Memory B cell (primary cell): ENCODE results near the gene YY1.
A peak's percentile ranks its signal among the peaks of the same experiment; 100 is the strongest.
"Not testable (repeated sequence)": the region's sequence is repeated elsewhere in the genome, so short reads cannot be mapped to it uniquely, and the experiment has no call there.

Source experiments
- ATAC-seq: fragments of 150-1000 bp; cut with Tn5 transposase; 2 replicates; pipeline ENCODE4 v1.10.0; 2021; ENCODE audit warnings: low read depth, mild to moderate bottlenecking, moderate library complexity
- DNase-seq, 2 donors: peaks; one replicate each; pipeline ENCODE4 v3.0.0; 2022; ENCODE audit warnings: low spot score in 2 of 2
- H3K27ac Mint-ChIP-seq: one replicate; pipeline ENCODE4 v1.8.0; 2022; ENCODE audit warnings: mild to moderate bottlenecking, moderate library complexity, mixed read lengths
- H3K27me3 Mint-ChIP-seq: one replicate; pipeline ENCODE4 v1.8.0; 2022; ENCODE audit warnings: mixed read lengths
- H3K36me3 Mint-ChIP-seq: one replicate; pipeline ENCODE4 v1.8.0; 2022; ENCODE audit warnings: mild to moderate bottlenecking, mixed read lengths
- H3K4me1 Mint-ChIP-seq: one replicate; pipeline ENCODE4 v1.8.0; 2022; ENCODE audit warnings: mixed read lengths
- H3K4me3 Mint-ChIP-seq: one replicate; pipeline ENCODE4 v1.8.0; 2022; ENCODE audit warnings: mild to moderate bottlenecking, moderate library complexity, mixed read lengths
- H3K9me3 Mint-ChIP-seq: one replicate; pipeline ENCODE4 v1.8.0; 2022; ENCODE audit warnings: mixed read lengths

The YY1 gene

DNA sequence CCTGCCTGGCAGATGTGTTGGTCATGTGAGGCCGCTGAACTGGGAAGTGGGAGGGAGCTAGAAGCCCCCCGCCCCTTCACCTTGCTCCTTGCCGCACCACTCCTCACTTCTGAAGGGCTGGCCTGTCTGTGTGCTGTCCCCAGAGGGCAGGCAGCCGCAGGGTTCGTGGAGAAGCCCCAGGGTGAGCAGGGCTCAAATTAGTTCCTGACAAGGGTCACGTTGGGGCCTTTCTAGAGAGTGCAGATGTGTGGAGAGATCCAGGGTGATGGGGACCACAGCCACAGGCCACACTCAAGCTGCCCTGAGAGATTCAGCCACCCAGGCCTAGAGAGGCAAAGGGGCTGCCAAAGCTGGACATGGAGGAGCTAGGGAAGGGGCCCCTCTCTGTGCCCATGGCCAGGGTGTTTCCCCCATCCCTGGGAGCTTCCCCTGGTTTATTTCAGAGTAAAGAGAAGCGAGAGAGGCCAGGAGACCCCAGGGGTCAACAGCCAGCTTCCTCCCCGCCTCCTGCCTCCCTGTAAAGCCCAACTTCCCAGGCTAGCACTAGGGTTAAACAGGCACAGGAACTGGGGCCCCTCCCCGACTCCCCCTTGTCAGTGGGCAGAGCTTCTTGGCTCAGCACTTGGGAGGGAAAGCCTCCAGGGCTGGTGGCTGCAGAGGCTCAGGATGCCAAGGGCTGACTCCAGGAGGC is 51.1 kb downstream of the YY1 start:
- H3K36me3 Mint-ChIP-seq: no peaks in the 10 kb centered on the region
- DNase-seq: no peak
- H3K9me3 Mint-ChIP-seq: no peaks in the 10 kb centered on the region
- H3K27me3 Mint-ChIP-seq: no peaks in the 10 kb centered on the region
- H3K4me1 Mint-ChIP-seq: peaks cover 11% of the 10 kb centered on the region
- no peak overlapping the region for H3K27ac Mint-ChIP-seq
- ATAC-seq: no peak
- H3K4me3 Mint-ChIP-seq: no peak overlapping the region

DNA sequence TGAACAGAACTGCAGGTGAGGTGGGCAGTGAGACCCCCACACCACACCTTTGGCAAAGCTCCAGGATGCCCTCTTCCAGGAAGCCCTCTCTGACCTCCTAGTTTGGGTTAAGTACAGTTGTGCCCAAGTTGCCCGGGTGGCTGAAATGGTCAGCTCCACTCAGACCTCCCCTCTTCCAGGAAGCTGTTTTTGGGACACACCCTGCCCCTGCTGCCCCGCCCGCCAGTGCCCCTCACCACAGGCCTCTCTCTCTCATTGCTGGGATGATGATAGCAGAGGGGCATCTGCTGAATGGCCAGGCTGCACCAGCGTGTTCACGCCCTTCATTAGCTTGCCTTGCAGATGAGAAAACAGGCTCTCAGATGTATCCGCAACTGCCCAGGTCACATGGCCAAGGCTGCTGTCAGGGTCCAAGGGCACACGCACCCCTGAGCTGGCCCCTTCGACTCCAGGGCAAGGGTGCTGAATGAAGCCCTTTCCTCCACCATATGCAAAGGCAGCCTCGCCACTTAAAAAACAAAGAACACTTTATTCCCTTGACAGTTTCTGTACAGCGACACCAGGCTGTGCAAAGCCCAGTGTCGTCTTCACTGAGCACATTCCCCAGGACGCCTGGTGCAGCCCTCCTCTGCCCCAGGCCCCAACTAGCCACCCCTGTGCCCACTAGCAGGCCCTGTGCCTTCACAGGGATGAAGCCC is 51.8 kb downstream of the YY1 start:
- Mint-ChIP-seq H3K4me1 (peaks cover 12% of the 10 kb centered on the region), H3K27ac (no peak overlapping the region), H3K4me3 (no peak overlapping the region), H3K36me3 (no peaks in the 10 kb centered on the region), H3K27me3 (no peaks in the 10 kb centered on the region), H3K9me3 (no peaks in the 10 kb centered on the region)
- ATAC-seq (no peak), DNase-seq (no peak)

DNA sequence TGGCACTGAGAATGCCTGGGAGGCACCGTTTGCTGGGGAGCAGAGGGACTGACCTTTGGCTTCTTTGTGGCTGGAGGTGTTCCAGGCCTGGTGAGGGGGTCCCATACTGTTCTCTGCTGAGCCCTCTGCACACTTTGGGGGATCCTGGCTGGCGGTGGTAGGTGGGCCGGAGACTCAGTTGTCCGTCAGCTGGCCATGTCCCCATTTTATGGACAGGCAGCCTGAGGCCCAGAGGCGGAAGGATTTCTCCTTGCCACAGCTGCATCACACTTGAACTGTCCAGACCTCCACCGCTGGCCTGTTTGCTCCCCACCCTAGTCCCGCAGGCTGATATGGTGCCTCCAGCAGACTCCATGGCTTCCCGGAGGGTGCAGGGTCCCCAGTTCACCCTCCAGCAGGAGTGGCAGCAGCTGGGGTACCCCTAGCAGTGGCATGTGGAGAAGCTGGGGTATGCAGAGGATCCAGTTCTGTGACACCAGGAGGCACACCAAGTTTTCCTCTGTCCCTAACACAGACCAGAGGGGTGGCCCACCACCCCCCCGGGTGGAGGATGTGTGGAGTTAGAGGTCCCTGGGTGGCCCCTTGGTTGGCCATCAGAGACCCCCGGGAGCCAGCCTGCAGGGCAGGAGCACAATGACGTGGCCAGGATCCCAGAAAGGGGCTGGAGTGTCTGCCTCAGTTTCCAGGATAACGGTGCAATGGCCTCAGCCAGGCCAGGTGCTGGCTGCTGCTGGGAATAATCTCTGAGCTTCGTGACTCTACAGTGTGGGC is 52.5 kb downstream of the YY1 start:
- Mint-ChIP-seq H3K27ac (no peak overlapping the region), H3K27me3 (no peaks in the 10 kb centered on the region), H3K36me3 (no peaks in the 10 kb centered on the region), H3K9me3 (no peaks in the 10 kb centered on the region), H3K4me3 (no peak overlapping the region), H3K4me1 (peaks cover 16% of the 10 kb centered on the region)
- no peak for DNase-seq
- no peak for ATAC-seq

DNA sequence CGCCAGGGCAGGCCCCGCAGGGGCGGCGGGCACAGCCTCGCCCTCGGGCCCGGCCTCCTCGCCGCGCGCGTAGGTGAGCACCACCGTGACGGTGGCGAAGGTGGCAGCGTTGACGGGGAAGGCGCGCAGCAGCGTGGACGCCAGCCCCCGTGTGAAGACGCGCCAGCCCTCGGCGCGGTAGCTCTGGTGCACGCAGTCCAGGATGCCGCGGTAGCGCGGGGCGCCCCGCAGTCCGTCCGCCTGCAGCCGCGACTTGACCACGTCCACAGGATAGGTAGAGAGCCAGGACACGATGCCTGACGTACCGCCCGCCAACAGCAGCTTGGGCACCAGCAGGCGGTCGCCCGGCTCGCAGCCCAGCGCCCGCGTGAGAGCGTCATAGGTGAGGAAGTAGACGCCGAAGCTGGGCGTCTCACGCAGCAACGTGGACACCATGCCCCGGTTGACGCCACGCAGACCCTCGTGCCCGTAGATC is 53.4 kb downstream of the YY1 start:
- H3K9me3 Mint-ChIP-seq: no peaks in the 10 kb centered on the region
- H3K36me3 Mint-ChIP-seq: no peaks in the 10 kb centered on the region
- no peak for DNase-seq
- no peak for ATAC-seq
- H3K4me3 Mint-ChIP-seq: no peak overlapping the region
- no peak overlapping the region for H3K27ac Mint-ChIP-seq
- H3K27me3 Mint-ChIP-seq: no peaks in the 10 kb centered on the region
- peaks cover 24% of the 10 kb centered on the region for H3K4me1 Mint-ChIP-seq

DNA sequence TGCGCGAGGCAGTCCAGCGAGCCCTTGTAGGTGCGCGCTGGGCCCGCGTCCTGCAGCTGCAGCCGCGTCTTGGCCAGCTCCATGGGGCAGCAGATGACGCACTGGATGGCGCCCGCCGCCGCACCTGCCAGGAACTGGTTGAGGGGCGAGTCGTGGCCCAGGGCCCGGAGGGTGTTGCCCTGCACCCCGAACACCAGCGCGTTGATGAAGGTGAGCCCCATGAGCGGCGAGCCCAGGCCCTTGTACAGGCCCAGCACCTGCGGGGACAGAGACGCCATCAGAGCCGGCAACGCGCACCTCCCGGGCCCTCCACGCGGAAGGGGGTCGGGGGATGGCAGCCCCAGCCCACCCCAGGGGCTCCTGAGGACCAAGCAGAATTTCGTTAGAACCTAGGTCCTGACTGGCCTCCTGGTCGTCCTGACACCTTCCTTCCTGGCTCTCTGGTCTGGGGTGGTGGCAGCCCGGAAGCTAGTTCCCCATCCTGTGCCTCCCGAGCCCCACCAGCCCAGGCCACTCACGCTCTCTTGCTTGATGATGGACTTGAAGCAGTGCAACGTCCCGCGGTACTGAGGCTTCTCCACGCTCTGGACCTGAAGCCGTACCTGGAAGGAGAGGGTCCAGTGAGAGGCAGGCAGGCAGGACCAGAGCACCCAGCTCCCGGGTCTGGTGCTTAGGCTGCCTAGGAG is 54.0 kb downstream of the YY1 start:
- Mint-ChIP-seq H3K27ac (no peak overlapping the region), H3K36me3 (no peaks in the 10 kb centered on the region), H3K4me3 (no peak overlapping the region), H3K9me3 (no peaks in the 10 kb centered on the region), H3K27me3 (no peaks in the 10 kb centered on the region), H3K4me1 (peaks cover 28% of the 10 kb centered on the region)
- ATAC-seq (no peak), DNase-seq (no peak)

DNA sequence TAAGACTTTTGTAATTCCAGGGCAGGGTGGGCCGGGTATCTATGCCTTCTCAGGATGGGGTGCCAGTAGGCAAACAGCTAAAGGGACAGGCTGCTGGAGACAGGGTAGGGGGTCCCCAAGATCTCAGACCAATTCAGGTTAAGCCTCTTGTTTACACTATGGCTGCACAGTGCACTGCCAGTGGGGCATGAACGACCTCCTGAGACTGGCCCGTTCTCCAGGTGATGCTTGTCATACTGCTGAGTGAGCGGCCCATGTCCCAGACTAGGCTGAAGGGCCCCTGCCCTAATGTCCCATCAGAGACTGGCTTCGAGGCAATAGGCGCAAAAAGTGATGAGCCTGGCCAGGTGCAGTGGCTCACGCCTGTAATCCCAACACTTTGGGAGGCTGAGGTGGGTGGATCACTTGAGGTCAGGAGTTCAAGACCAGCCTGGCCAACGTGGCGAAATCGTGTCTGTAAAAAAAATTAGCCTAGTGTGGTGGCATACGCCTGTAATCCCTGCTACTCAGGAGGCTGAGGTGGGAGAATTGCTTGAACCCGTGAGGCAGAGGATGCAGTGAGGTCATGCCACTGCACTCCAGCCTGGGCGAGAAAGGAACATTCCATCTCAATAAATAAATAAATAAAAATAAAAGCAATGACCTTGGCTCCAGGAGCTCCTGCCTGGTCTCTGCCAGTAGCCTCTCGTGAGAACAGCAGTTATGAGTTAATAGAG is 54.7 kb downstream of the YY1 start:
- Mint-ChIP-seq H3K4me1 (peaks cover 34% of the 10 kb centered on the region), H3K27ac (no peak overlapping the region), H3K9me3 (no peaks in the 10 kb centered on the region), H3K4me3 (no peak overlapping the region), H3K27me3 (no peaks in the 10 kb centered on the region), H3K36me3 (no peaks in the 10 kb centered on the region)
- ATAC-seq (no peak), DNase-seq (no peak)

DNA sequence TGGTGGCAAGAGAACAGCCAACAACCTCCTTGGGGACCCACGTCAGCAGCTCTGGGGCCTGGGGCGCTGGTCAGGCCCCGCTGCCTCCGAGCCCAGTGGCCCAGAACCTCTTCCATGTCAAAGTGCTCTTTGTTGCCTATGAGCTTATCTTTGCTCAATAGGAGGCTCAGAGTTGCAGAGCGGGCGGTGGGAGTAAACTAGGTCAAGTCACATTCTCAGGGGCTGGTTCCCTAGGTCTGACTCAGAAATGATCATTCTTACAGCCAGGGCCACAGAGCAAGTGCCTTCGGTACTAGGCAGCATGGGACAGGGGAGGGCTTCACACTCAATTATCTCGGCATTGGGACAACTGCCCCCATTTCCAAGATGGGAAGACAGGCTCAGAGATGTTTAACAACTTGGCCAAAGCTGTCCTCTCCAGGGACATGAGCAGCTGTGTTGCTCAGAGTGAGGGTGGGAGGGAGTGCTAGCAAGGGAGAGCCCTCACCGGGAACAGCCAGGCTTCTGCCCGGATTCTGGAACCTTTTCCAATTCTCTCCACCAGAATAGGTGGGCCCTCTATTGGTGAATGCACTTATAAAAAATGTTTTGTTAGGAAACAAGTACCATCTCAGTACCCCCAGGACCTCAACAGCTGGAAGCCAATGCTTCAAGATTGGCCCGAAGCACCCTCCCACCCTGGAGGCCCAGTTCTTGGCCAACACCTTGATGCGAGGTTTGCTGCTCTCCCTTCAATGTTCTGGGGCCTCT is 55.4 kb downstream of the YY1 start:
- H3K4me3 Mint-ChIP-seq: no peak overlapping the region
- DNase-seq (no peak), ATAC-seq (peak; percentile 62)
- no peaks in the 10 kb centered on the region for H3K9me3 Mint-ChIP-seq
- H3K27ac Mint-ChIP-seq: no peak overlapping the region
- H3K36me3 Mint-ChIP-seq: no peaks in the 10 kb centered on the region
- no peaks in the 10 kb centered on the region for H3K27me3 Mint-ChIP-seq
- peaks cover 39% of the 10 kb centered on the region for H3K4me1 Mint-ChIP-seq

DNA sequence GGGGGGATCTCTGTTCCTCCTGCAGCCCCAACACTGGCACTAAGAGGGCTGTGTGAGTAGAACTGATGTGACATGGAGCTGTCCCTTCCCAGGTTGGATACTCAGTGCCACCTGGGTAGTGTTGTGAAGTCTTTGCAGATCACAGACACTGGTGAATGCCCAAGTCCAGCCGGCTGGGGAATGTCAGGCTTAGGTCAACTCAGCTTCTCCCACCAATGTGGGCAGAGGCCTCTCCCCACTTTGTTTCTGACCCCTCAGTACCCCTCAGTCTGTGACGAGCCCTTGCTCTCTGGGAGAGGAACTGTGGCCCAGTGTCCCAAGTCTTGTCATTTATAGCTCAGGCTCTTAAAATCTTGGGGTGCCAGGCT is 56.0 kb downstream of the YY1 start:
- no peak for ATAC-seq
- H3K27ac Mint-ChIP-seq: no peak overlapping the region
- H3K36me3 Mint-ChIP-seq: no peaks in the 10 kb centered on the region
- H3K27me3 Mint-ChIP-seq: no peaks in the 10 kb centered on the region
- H3K9me3 Mint-ChIP-seq: no peaks in the 10 kb centered on the region
- no peak overlapping the region for H3K4me3 Mint-ChIP-seq
- peaks cover 43% of the 10 kb centered on the region for H3K4me1 Mint-ChIP-seq
- DNase-seq: no peak

DNA sequence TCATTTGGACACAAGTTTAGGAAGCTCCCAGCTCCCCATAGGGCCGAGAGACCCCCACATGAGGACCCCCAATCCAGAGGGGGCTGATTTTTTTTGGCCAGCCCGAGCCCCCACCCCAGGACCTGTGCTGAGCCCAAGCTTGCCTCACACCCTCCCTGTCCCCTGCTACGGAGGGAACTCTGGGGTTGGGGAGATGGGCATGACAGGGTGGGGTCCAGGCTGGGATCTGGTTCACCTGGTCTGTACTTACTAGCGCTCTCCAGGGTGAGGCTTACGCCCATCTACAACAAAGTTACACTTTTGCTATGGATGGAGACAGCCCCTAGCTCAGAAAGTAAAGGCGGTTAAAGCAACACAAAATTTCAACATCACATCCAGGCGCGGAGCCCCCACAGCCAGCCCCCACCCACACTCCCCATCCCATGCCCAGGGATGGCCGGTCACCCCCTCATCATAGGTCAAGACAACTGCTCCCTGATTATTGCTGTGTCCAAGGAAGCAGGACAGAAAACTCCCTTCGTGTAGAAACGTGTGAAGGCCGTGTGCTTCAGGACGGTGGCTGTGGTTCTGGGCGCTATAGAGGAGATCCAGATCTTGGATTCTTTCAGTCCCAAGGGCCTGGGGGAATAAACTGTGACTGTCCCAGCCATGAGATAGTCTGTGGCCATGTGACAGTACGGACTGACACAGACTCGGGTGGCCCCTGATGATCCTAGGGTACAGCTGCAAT is 56.6 kb downstream of the YY1 start:
- H3K27me3 Mint-ChIP-seq: no peaks in the 10 kb centered on the region
- DNase-seq: no peak
- H3K4me1 Mint-ChIP-seq: peaks cover 43% of the 10 kb centered on the region
- H3K4me3 Mint-ChIP-seq: peak overlapping the region; percentile 49
- no peaks in the 10 kb centered on the region for H3K36me3 Mint-ChIP-seq
- ATAC-seq: no peak
- H3K9me3 Mint-ChIP-seq: no peaks in the 10 kb centered on the region
- no peak overlapping the region for H3K27ac Mint-ChIP-seq

DNA sequence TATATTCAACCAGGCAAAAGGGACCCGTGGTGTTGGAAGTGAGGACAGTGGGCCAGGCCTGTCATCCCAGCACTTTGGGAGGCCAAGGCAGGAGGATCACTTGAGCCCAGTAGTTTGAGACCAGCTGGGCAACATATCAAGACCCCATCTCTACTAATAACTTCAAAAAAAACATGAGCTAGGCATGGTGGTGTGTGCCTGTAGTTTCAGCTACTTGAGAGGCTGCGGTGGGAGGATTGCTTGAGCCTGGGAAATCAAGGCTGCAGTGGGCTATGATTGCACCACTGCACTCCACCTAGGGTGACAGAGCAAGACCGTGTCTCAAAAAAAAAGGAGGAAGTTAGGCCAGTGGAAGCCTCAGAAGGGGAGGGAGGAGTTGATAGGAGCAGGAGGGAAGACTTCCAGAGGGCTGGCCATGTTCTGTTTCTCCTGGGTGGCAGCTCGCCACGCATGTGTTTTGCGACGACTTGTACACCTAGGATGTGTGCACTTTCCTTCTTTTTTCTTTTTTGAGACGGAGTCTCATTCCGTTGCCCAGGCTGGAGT is 57.2 kb downstream of the YY1 start:
- no peak for DNase-seq
- Mint-ChIP-seq H3K4me1 (peaks cover 43% of the 10 kb centered on the region), H3K27ac (peak overlapping the region; percentile 66), H3K36me3 (no peaks in the 10 kb centered on the region), H3K4me3 (peak overlapping the region; percentile 49), H3K27me3 (no peaks in the 10 kb centered on the region), H3K9me3 (no peaks in the 10 kb centered on the region)
- no peak for ATAC-seq

DNA sequence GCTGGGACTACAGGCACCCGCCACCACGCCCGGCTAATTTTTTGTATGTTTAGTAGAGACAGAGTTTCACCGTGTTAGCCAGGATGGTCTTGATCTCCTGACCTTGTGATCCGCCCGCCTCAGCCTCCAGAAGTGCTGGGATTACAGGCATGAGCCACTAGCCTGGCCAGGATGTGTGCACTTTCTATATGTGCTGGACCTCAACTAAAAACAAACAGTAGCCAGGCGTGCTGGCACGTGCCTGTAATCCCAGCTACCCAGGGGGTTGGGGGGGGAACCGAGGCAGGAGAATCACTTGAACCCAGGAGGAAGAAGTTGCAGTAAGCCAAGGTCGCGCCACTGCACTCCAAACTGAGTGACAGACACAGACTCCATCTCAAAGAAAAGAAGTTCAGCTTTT is 57.8 kb downstream of the YY1 start:
- H3K4me3 Mint-ChIP-seq: peak overlapping the region; percentile 65
- peaks cover 45% of the 10 kb centered on the region for H3K4me1 Mint-ChIP-seq
- not testable (repeated sequence) for ATAC-seq

More for the DNA sequence above, 57.8 kb downstream of the YY1 start:
- H3K27ac Mint-ChIP-seq: peak overlapping the region; percentile 66
- H3K36me3 Mint-ChIP-seq, H3K9me3 Mint-ChIP-seq, H3K27me3 Mint-ChIP-seq, DNase-seq: not testable (repeated sequence)
